ENCODE data around the gene PIGO. TPM values are rescaled to one million over a fixed set of nuclear protein-coding genes. Genes with fewer than 3 reads are reported as not detected.
A peak's percentile ranks its signal among the peaks of the same experiment; 100 is the strongest.

Gene PIGO
- total RNA-seq (2014; rRNA removed; shearing (Covaris generic)) = 16.6 and 19.1 TPM in 2 replicates

GRCh38 chr9:35096035-35096849 lies at the start of gene PIGO:
TSS of gene PIGO (minus strand) at chr9:35096591. CDS start at chr9:35095565, 1,026 bp downstream.
- DNase-seq (ENCODE audit: low read depth) = peak; percentile 77

- no peak for DNase-seq (ENCODE audit: low read depth)
Measured at GRCh38 chr9:35142037-35142436, 45.6 kb upstream of the PIGO start.

GRCh38 chr9:35140093-35140492 lies 43.7 kb upstream of the PIGO start:
- no peak for DNase-seq (ENCODE audit: low read depth)

GRCh38 chr9:35136866-35137265 lies 40.5 kb upstream of the PIGO start:
- peak; percentile 39 for DNase-seq (ENCODE audit: low read depth)

- DNase-seq (ENCODE audit: low read depth) = no peak
Measured at GRCh38 chr9:35135988-35136387, 39.6 kb upstream of the PIGO start.

- no peak for DNase-seq (ENCODE audit: low read depth)
Measured at GRCh38 chr9:35134920-35135319, 38.5 kb upstream of the PIGO start.

GRCh38 chr9:35116898-35117551 lies 20.6 kb upstream of the PIGO start:
- peak; percentile 89 for DNase-seq (ENCODE audit: low read depth)

GRCh38 chr9:35116539-35116897 lies 20.1 kb upstream of the PIGO start:
- DNase-seq (ENCODE audit: low read depth) = no peak

- peak; percentile 96 for DNase-seq (ENCODE audit: low read depth)
Measured at GRCh38 chr9:35115680-35116538, 19.5 kb upstream of the PIGO start, which contains the start of gene ATOSB. TSS of gene ATOSB (minus strand) at chr9:35115862. CDS start at chr9:35108274, 7,588 bp downstream.

GRCh38 chr9:35114840-35115628 lies 18.6 kb upstream of the PIGO start:
- DNase-seq (ENCODE audit: low read depth) = peak; percentile 75

GRCh38 chr9:35114113-35114839 lies 17.9 kb upstream of the PIGO start:
- DNase-seq (ENCODE audit: low read depth) = peak; percentile 97

GRCh38 chr9:35112257-35113020 lies 16.0 kb upstream of the PIGO start:
- DNase-seq (ENCODE audit: low read depth) = peak; percentile 79

GRCh38 chr9:35111001-35111933 lies 14.9 kb upstream of the PIGO start:
- peak; percentile 97 for DNase-seq (ENCODE audit: low read depth)

GRCh38 chr9:35110327-35110761 lies 14.0 kb upstream of the PIGO start:
- DNase-seq (ENCODE audit: low read depth) = peak; percentile 59

- no peak for DNase-seq (ENCODE audit: low read depth)
Measured at GRCh38 chr9:35108946-35109575, 12.7 kb upstream of the PIGO start.

GRCh38 chr9:35108461-35108860 lies 12.1 kb upstream of the PIGO start:
- no peak for DNase-seq (ENCODE audit: low read depth)

GRCh38 chr9:35107297-35108290 lies 11.2 kb upstream of the PIGO start:
- DNase-seq (ENCODE audit: low read depth) = no peak
